Measurements from ENCODE around the gene SUGCT.

DNA sequence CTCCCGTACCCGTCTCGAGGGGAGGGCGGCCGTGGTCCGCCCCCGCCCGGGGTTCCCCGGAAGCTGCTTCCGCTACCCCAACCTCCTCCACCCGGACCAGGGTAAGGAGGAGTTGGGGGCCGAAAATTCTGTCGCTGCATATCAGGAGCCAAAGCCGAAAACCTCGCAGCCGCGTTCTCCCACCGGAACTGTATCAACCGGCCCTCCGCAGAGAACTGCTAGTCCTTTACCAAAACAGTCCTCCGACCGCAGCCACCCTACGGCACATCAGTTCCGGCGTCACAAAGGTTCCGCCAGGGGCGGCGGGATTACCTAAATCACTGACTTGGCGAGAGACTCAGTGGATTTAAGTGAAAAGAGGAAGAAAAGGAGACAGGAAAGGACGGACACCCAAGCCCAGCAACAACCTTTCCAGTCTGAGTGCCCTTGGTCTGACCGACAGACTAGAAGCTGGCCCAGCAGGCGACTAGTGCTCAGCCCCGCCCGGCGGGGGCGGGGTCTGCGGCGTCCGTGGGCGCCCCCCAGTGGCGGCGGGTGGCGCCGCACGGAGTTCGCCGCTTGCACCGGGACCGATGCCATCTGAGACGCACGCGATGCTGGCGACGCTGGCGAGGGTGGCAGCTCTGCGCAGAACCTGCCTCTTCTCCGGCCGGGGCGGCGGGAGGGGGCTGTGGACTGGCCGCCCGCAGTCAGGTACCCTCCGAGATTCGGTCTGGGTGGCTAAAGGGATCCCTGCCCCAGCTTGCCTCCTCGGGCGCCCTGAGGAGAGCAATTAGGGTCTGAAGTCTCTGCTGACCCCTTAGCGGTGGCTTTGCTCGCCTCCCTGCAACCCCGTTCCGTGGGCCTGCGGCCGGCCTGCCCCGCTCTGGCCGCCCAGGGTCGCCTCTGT is at the start of gene SUGCT, which contains the start of gene MPLKIP:
- TF ChIP-seq ZNF274 (IDR thresholded peaks at IDR 0.05; ENCODE audit: low read depth, low read length) = no peak
- TF ChIP-seq YY1 (IDR thresholded peaks at IDR 0.05; ENCODE audit: insufficient read depth, insufficient read length) = no peak
